Naive B cell (primary cell): ENCODE data around the gene PTPN21. TPM values are rescaled to one million over a fixed set of nuclear protein-coding genes. Genes with fewer than 3 reads are reported as not detected.

ENCODE experiments used
- ATAC-seq, 2 donors: fragments of 150-1000 bp; cut with Tn5 transposase; 2 replicates each; pipeline ENCODE4 v1.10.0; 2021; ENCODE audit warnings: low read depth in 2 of 2, mild to moderate bottlenecking in 2 of 2, moderate library complexity in 2 of 2
- DNase-seq: peaks from one replicate; pipeline ENCODE4 v3.0.0; 2022
- H3K27ac Mint-ChIP-seq, 6 donors: one replicate each; pipeline ENCODE4 v1.8.0; 2020 to 2022; ENCODE audit warnings: mild to moderate bottlenecking in 6 of 6, mixed read lengths in 6 of 6, moderate library complexity in 5 of 6, inconsistent platforms in 2 of 6
- H3K27me3 Mint-ChIP-seq, 3 donors: one replicate each; pipeline ENCODE4 v1.8.0; 2021 to 2022; ENCODE audit warnings: mixed read lengths in 3 of 3, mild to moderate bottlenecking in 1 of 3
- H3K36me3 Mint-ChIP-seq, 2 donors: one replicate each; pipeline ENCODE4 v1.8.0; 2020 to 2022; ENCODE audit warnings: mixed read lengths in 2 of 2, inconsistent platforms in 1 of 2, mild to moderate bottlenecking in 1 of 2
- H3K4me1 Mint-ChIP-seq, 3 donors: one replicate each; pipeline ENCODE4 v1.8.0; 2020 to 2022; ENCODE audit warnings: mixed read lengths in 3 of 3, inconsistent platforms in 1 of 3, mild to moderate bottlenecking in 1 of 3, moderate library complexity in 1 of 3
- H3K4me3 Mint-ChIP-seq, 8 donors: one replicate each; pipeline ENCODE4 v1.8.0; 2020 to 2022; ENCODE audit warnings: mild to moderate bottlenecking in 8 of 8, mixed read lengths in 8 of 8, moderate library complexity in 8 of 8, inconsistent platforms in 2 of 8
- H3K9me3 Mint-ChIP-seq, 7 donors: one replicate each; pipeline ENCODE4 v1.8.0; 2020 to 2022; ENCODE audit warnings: mixed read lengths in 7 of 7, mild to moderate bottlenecking in 5 of 7, inconsistent platforms in 2 of 7, moderate library complexity in 1 of 7
- polyA plus RNA-seq, 6 donors: library from polyadenylated mRNA; unstranded; fragments of 300-500 nt; fragmentation: Illumina TruSeq; gene quantifications; one replicate each; pipeline ENCODE4 v1.2.3, GENCODE V29; 2021; ENCODE audit warnings: low read depth in 6 of 6

PTPN21 gene
- polyA plus RNA-seq, 6 donors from 2014 or later, result not detected

GRCh38 chr14:88492272-88493089 is 62.3 kb downstream of the PTPN21 start:
- Mint-ChIP-seq H3K27ac (no peak overlapping the region), H3K9me3 (no peaks in the 10 kb centered on the region)

GRCh38 chr14:88490168-88490567 is 64.6 kb downstream of the PTPN21 start:
- Mint-ChIP-seq H3K36me3 (no peaks in the 10 kb centered on the region), H3K27me3 (peaks cover 0 to 16% (median 11%) of the 10 kb centered on the region in 3 donors), H3K27ac (peak overlapping the region in 1 of 6 donors; percentile 61), H3K9me3 (no peaks in the 10 kb centered on the region), H3K4me3 (no peak overlapping the region), H3K4me1 (peaks cover 0 to 10% (median 10%) of the 10 kb centered on the region in 3 donors)
- ATAC-seq (no peak), DNase-seq (no peak)

More at GRCh38 chr14:88492272-88493089, 62.3 kb downstream of the PTPN21 start:
- DNase-seq, result peak; percentile 57
- Mint-ChIP-seq H3K4me3 (no peak overlapping the region), H3K27me3 (peaks cover 0 to 16% (median 11%) of the 10 kb centered on the region in 3 donors), H3K36me3 (no peaks in the 10 kb centered on the region), H3K4me1 (peaks cover 0 to 10% (median 10%) of the 10 kb centered on the region in 3 donors)
- ATAC-seq, result peak; percentile 79 to 86

- Mint-ChIP-seq H3K27ac (no peak overlapping the region), H3K4me3 (no peak overlapping the region), H3K9me3 (no peaks in the 10 kb centered on the region), H3K27me3 (peaks cover 0 to 11% (median 11%) of the 10 kb centered on the region in 3 donors), H3K36me3 (no peaks in the 10 kb centered on the region), H3K4me1 (peaks cover 0 to 10% (median 10%) of the 10 kb centered on the region in 3 donors)
- DNase-seq (no peak), ATAC-seq (no peak)
Measured at GRCh38 chr14:88488897-88489296, 65.9 kb downstream of the PTPN21 start.

GRCh38 chr14:88488081-88488480 is 66.7 kb downstream of the PTPN21 start:
- H3K4me1 Mint-ChIP-seq, result peaks cover 0 to 10% (median 10%) of the 10 kb centered on the region in 3 donors
- H3K27ac Mint-ChIP-seq, result no peak overlapping the region
- no peak overlapping the region for H3K4me3 Mint-ChIP-seq
- H3K27me3 Mint-ChIP-seq, result peaks cover 0 to 12% (median 8%) of the 10 kb centered on the region in 3 donors
- H3K36me3 Mint-ChIP-seq, result no peaks in the 10 kb centered on the region
- no peaks in the 10 kb centered on the region for H3K9me3 Mint-ChIP-seq
- ATAC-seq (no peak), DNase-seq (no peak)

GRCh38 chr14:88482524-88482923 is 72.3 kb downstream of the PTPN21 start:
- Mint-ChIP-seq H3K4me3 (no peak overlapping the region), H3K27me3 (peaks cover 0 to 28% (median 4%) of the 10 kb centered on the region in 3 donors), H3K9me3 (peaks cover 0 to 2% (median 0%) of the 10 kb centered on the region in 7 donors), H3K4me1 (no peaks in the 10 kb centered on the region), H3K27ac (no peak overlapping the region), H3K36me3 (no peaks in the 10 kb centered on the region)
- DNase-seq, result no peak
- ATAC-seq, result no peak

GRCh38 chr14:88481794-88482193 is 73.0 kb downstream of the PTPN21 start:
- peaks cover 0 to 2% (median 0%) of the 10 kb centered on the region in 7 donors for H3K9me3 Mint-ChIP-seq
- no peak for DNase-seq
- H3K4me1 Mint-ChIP-seq, result no peaks in the 10 kb centered on the region
- no peak overlapping the region for H3K4me3 Mint-ChIP-seq
- H3K36me3 Mint-ChIP-seq, result no peaks in the 10 kb centered on the region
- no peak overlapping the region for H3K27ac Mint-ChIP-seq
- peaks cover 0 to 28% (median 4%) of the 10 kb centered on the region in 3 donors for H3K27me3 Mint-ChIP-seq
- no peak for ATAC-seq

GRCh38 chr14:88481059-88481458 is 73.7 kb downstream of the PTPN21 start:
- ATAC-seq (no peak), DNase-seq (no peak)
- H3K4me3 Mint-ChIP-seq, result no peak overlapping the region
- peaks cover 0 to 2% (median 0%) of the 10 kb centered on the region in 7 donors for H3K9me3 Mint-ChIP-seq
- H3K4me1 Mint-ChIP-seq, result no peaks in the 10 kb centered on the region
- H3K27ac Mint-ChIP-seq, result peak overlapping the region in 1 of 6 donors; percentile 21
- no peaks in the 10 kb centered on the region for H3K36me3 Mint-ChIP-seq
- peaks cover 0 to 28% (median 4%) of the 10 kb centered on the region in 3 donors for H3K27me3 Mint-ChIP-seq

- DNase-seq (no peak), ATAC-seq (no peak)
- H3K36me3 Mint-ChIP-seq, result no peaks in the 10 kb centered on the region
- no peak overlapping the region for H3K27ac Mint-ChIP-seq
- H3K9me3 Mint-ChIP-seq, result peaks cover 0 to 2% (median 0%) of the 10 kb centered on the region in 7 donors
- H3K4me3 Mint-ChIP-seq, result no peak overlapping the region
- H3K4me1 Mint-ChIP-seq, result no peaks in the 10 kb centered on the region
- H3K27me3 Mint-ChIP-seq, result peaks cover 0 to 28% (median 0%) of the 10 kb centered on the region in 3 donors
Measured at GRCh38 chr14:88479574-88479987, 75.2 kb downstream of the PTPN21 start.

- ATAC-seq (no peak), DNase-seq (no peak)
- Mint-ChIP-seq H3K27me3 (peaks cover 0 to 28% (median 0%) of the 10 kb centered on the region in 3 donors), H3K27ac (no peak overlapping the region), H3K4me1 (no peaks in the 10 kb centered on the region), H3K9me3 (peaks cover 0 to 2% (median 0%) of the 10 kb centered on the region in 7 donors), H3K36me3 (no peaks in the 10 kb centered on the region), H3K4me3 (no peak overlapping the region)
Measured at GRCh38 chr14:88478931-88479330, 75.9 kb downstream of the PTPN21 start.

- ATAC-seq (no peak), DNase-seq (no peak)
- H3K4me1 Mint-ChIP-seq, result no peaks in the 10 kb centered on the region
- H3K4me3 Mint-ChIP-seq, result no peak overlapping the region
- H3K9me3 Mint-ChIP-seq, result peaks cover 0 to 2% (median 0%) of the 10 kb centered on the region in 7 donors
- peak overlapping the region in 1 of 6 donors; percentile 40 for H3K27ac Mint-ChIP-seq
- peaks cover 0 to 18% (median 0%) of the 10 kb centered on the region in 3 donors for H3K27me3 Mint-ChIP-seq
- H3K36me3 Mint-ChIP-seq, result no peaks in the 10 kb centered on the region
Measured at GRCh38 chr14:88477513-88478250, 77.1 kb downstream of the PTPN21 start.

GRCh38 chr14:88476825-88477224 is 78.0 kb downstream of the PTPN21 start:
- Mint-ChIP-seq H3K4me3 (no peak overlapping the region), H3K9me3 (peaks cover 0 to 2% (median 0%) of the 10 kb centered on the region in 7 donors), H3K27me3 (peaks cover 0 to 9% (median 0%) of the 10 kb centered on the region in 3 donors), H3K4me1 (no peaks in the 10 kb centered on the region), H3K27ac (no peak overlapping the region), H3K36me3 (no peaks in the 10 kb centered on the region)
- no peak for DNase-seq
- ATAC-seq, result no peak

- no peak overlapping the region for H3K4me3 Mint-ChIP-seq
- no peaks in the 10 kb centered on the region for H3K4me1 Mint-ChIP-seq
- no peak overlapping the region for H3K27ac Mint-ChIP-seq
- no peak for ATAC-seq
- no peak for DNase-seq
- peaks cover 0 to 4% (median 0%) of the 10 kb centered on the region in 3 donors for H3K27me3 Mint-ChIP-seq
- H3K36me3 Mint-ChIP-seq, result no peaks in the 10 kb centered on the region
- H3K9me3 Mint-ChIP-seq, result peaks cover 0 to 2% (median 0%) of the 10 kb centered on the region in 7 donors
Measured at GRCh38 chr14:88476214-88476774, 78.5 kb downstream of the PTPN21 start.

GRCh38 chr14:88473791-88474190 is 81.0 kb downstream of the PTPN21 start:
- ATAC-seq, result no peak
- H3K27ac Mint-ChIP-seq, result no peak overlapping the region
- no peak overlapping the region for H3K4me3 Mint-ChIP-seq
- no peaks in the 10 kb centered on the region for H3K27me3 Mint-ChIP-seq
- H3K9me3 Mint-ChIP-seq, result no peaks in the 10 kb centered on the region
- H3K4me1 Mint-ChIP-seq, result no peaks in the 10 kb centered on the region
- no peak for DNase-seq
- no peaks in the 10 kb centered on the region for H3K36me3 Mint-ChIP-seq
